K562 (cell line): ENCODE data around the gene MBNL1. TPM values are rescaled to one million over a fixed set of nuclear protein-coding genes. Genes with fewer than 3 reads are reported as not detected.

Experiments used
- ASH1L ChIP-seq: fragments of 450-650 bp; IDR thresholded peaks from 2 replicates; pipeline ENCODE4 v1.6.1; 2018; ENCODE audit warnings: borderline replicate concordance, mild to moderate bottlenecking, low read depth; ENCODE audit not compliant: partially characterized antibody
- HLTF ChIP-seq: fragments of 450-650 bp; IDR thresholded peaks from 2 replicates; pipeline ENCODE4 v1.6.1; 2016
- L3MBTL2 ChIP-seq: fragments of 450-650 bp; IDR thresholded peaks from 2 replicates; pipeline ENCODE4 v1.6.1; 2016; ENCODE audit warnings: mild to moderate bottlenecking, moderate library complexity
- NEUROD1 ChIP-seq: fragments of 150-350 bp; IDR thresholded peaks from 2 replicates; pipeline ENCODE4 v1.6.1; 2014; ENCODE audit warnings: borderline replicate concordance, low read length, low read depth; ENCODE audit not compliant: partially characterized antibody
- PHTF2 ChIP-seq: fragments of 250-450 bp; sonication (Bioruptor Pico); IDR thresholded peaks from 2 replicates; pipeline ENCODE4 v1.5.0; 2021; ENCODE audit warnings: mild to moderate bottlenecking
- SAP30 ChIP-seq: fragments of 200-600 bp; sonication (generic); IDR thresholded peaks from 2 replicates; pipeline ENCODE4 v1.6.1; 2012; ENCODE audit warnings: borderline replicate concordance, low read depth, mild to moderate bottlenecking, moderate library complexity, low read length, control low read depth, inconsistent platforms; ENCODE audit not compliant: insufficient read depth, poor library complexity, severe bottlenecking
- SMARCB1 ChIP-seq: IDR thresholded peaks from 2 replicates; pipeline ENCODE4 v1.6.1; 2011; ENCODE audit warnings: improper control_type of control experiment, low read depth; ENCODE audit not compliant: insufficient read length
- TEAD1 ChIP-seq, 2 experiments: fragments of 450-650 bp in 1 of 2; sonication (generic) in 1 of 2; formaldehyde crosslinking; IDR thresholded peaks; 2 replicates each; pipeline versions ENCODE4 v1.4.0 to v1.8.0; 2020 to 2022; ENCODE audit warnings: mild to moderate bottlenecking in 2 of 2, missing genetic modification reagents in 1 of 2
- ZNF146 ChIP-seq: IDR thresholded peaks from one replicate; pipeline ENCODE4 v1.6.1; 2018; ENCODE audit warnings: missing compliant biosample characterization; ENCODE audit not compliant: unreplicated experiment
- ZNF699 ChIP-seq: fragments of 250-450 bp; sonication (Bioruptor Pico); IDR thresholded peaks from 2 replicates; pipeline ENCODE4 v1.8.0; 2021; ENCODE audit warnings: mild to moderate bottlenecking, moderate library complexity; ENCODE audit not compliant: insufficient replicate concordance
- polyA plus RNA-seq, 8 experiments: library from polyadenylated mRNA; depleted of rRNA in 4 of 8; stranded (reverse) in 5 of 8; unstranded in 3 of 8; fragments of >200 nt; fragmentation: Nextera tagmentation in 2 of 8; fragmentation: Illumina TruSeq in 1 of 8; extraction: Ambion mirVana in 2 of 8; extraction: Trizol in 1 of 8; gene quantifications; 2 replicates each; pipeline versions ENCODE4 v1.2.1 to v1.2.3, GENCODE V29; 2011 to 2014; ENCODE audit warnings: inconsistent platforms in 1 of 8, missing spikeins in 1 of 8
- total RNA-seq, 7 experiments: library from RNA; depleted of rRNA in 6 of 7; stranded (reverse); fragments of >200 nt in 6 of 7; fragmentation: Illumina TruSeq in 2 of 7; extraction: Trizol in 2 of 7; gene quantifications; 2 replicates each; pipeline versions ENCODE4 v1.2.1 to v1.2.3, GENCODE V29; 2011 to 2021; ENCODE audit warnings: low replicate concordance in 1 of 7
- TF ChIP-seq, protein P1 (sequence below): sonication (generic); formaldehyde crosslinking; IDR thresholded peaks from 2 replicates; pipeline ENCODE4 v1.8.0; 2022; ENCODE audit warnings: mild to moderate bottlenecking, low read depth, missing genetic modification reagents
- TF ChIP-seq, protein P2 (sequence below), 2 experiments: fragments of 450-650 bp; IDR thresholded peaks; 2 replicates each; pipeline ENCODE4 v1.6.1; 2016; ENCODE audit warnings: mild to moderate bottlenecking in 2 of 2, borderline replicate concordance in 1 of 2, low read depth in 1 of 2, moderate library complexity in 1 of 2
- TF ChIP-seq, protein P3 (sequence below): sonication (generic); formaldehyde crosslinking; IDR thresholded peaks from 2 replicates; pipeline ENCODE4 v1.5.0; 2020; ENCODE audit warnings: missing genetic modification reagents
- TF ChIP-seq, protein P4 (sequence below), 3 experiments: fragments of 200-800 bp in 1 of 3; sonication (Bioruptor generic) in 1 of 3; sonication (generic) in 1 of 3; formaldehyde crosslinking in 1 of 3; IDR thresholded peaks; 2 replicates each; pipeline versions ENCODE4 v1.6.1 to v1.8.0; 2016 to 2022; ENCODE audit warnings: mild to moderate bottlenecking in 2 of 3, missing compliant biosample characterization in 2 of 3, missing genetic modification characterization in 2 of 3, missing genetic modification reagents in 1 of 3

Gene MBNL1
- total and polyA plus RNA-seq, 9 of the 15 experiments (the other 6 are each of a cell fraction or from before 2014, with no cell fraction given): 70.3 to 243 (median 220) TPM

DNA sequence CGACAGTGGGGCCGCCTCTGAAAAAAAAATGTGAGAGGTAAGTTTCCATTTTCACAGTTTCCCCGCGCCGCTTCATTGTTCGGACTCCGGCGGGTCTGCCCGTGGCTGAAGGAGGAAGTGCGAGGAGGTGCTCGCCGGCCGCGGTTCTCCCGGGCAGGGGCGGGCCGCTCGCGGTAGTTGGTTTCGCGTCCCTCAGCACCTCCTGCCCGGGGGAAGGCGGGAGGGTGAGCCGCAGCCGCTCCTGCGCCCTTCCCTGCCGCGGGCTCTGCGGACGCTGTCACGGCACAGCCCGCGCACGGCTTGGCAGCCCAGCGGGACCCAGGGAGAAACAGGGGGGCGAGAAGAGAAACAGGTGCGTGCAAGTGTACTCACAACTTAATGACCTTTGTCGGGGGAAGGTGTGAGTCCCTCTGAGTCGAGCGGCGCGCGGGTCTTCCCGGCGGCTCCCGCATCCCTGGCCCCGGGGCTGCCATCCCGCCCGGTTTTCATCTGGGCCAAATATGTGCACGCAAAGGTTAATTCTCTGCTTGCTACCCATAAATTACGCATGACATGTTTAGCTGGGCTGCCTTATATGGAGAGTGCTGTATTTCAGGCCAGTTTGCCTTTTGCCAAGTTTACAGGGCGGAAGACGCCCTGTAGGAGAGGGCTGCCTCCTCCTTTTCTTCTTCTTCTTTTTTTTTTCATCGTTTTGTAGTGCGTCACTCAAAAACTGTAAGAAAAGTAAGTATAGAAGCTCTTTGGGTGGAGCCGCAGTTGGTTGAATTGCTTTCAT is 514 bp downstream of the MBNL1 start (continued):
- TF ChIP-seq HLTF (no peak), ZNF699 (CRISPR knock-in tag) (no peak), NEUROD1 (peak; percentile 18), L3MBTL2 (no peak), ZNF146 (CRISPR knock-in tag) (no peak), SAP30 (peak; percentile 62), SMARCB1 (no peak), ASH1L (no peak), PHTF2 (CRISPR knock-in tag) (no peak), TEAD1 (CRISPR knock-in tag; IDR thresholded peaks at IDR 0.05) (peak; percentile 10 to 70; a peak in 1 of 4 replicates)
- TF ChIP-seq, protein P1, sequence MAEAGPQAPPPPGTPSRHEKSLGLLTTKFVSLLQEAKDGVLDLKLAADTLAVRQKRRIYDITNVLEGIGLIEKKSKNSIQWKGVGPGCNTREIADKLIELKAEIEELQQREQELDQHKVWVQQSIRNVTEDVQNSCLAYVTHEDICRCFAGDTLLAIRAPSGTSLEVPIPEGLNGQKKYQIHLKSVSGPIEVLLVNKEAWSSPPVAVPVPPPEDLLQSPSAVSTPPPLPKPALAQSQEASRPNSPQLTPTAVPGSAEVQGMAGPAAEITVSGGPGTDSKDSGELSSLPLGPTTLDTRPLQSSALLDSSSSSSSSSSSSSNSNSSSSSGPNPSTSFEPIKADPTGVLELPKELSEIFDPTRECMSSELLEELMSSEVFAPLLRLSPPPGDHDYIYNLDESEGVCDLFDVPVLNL: no peak
- TF ChIP-seq, protein P2, sequence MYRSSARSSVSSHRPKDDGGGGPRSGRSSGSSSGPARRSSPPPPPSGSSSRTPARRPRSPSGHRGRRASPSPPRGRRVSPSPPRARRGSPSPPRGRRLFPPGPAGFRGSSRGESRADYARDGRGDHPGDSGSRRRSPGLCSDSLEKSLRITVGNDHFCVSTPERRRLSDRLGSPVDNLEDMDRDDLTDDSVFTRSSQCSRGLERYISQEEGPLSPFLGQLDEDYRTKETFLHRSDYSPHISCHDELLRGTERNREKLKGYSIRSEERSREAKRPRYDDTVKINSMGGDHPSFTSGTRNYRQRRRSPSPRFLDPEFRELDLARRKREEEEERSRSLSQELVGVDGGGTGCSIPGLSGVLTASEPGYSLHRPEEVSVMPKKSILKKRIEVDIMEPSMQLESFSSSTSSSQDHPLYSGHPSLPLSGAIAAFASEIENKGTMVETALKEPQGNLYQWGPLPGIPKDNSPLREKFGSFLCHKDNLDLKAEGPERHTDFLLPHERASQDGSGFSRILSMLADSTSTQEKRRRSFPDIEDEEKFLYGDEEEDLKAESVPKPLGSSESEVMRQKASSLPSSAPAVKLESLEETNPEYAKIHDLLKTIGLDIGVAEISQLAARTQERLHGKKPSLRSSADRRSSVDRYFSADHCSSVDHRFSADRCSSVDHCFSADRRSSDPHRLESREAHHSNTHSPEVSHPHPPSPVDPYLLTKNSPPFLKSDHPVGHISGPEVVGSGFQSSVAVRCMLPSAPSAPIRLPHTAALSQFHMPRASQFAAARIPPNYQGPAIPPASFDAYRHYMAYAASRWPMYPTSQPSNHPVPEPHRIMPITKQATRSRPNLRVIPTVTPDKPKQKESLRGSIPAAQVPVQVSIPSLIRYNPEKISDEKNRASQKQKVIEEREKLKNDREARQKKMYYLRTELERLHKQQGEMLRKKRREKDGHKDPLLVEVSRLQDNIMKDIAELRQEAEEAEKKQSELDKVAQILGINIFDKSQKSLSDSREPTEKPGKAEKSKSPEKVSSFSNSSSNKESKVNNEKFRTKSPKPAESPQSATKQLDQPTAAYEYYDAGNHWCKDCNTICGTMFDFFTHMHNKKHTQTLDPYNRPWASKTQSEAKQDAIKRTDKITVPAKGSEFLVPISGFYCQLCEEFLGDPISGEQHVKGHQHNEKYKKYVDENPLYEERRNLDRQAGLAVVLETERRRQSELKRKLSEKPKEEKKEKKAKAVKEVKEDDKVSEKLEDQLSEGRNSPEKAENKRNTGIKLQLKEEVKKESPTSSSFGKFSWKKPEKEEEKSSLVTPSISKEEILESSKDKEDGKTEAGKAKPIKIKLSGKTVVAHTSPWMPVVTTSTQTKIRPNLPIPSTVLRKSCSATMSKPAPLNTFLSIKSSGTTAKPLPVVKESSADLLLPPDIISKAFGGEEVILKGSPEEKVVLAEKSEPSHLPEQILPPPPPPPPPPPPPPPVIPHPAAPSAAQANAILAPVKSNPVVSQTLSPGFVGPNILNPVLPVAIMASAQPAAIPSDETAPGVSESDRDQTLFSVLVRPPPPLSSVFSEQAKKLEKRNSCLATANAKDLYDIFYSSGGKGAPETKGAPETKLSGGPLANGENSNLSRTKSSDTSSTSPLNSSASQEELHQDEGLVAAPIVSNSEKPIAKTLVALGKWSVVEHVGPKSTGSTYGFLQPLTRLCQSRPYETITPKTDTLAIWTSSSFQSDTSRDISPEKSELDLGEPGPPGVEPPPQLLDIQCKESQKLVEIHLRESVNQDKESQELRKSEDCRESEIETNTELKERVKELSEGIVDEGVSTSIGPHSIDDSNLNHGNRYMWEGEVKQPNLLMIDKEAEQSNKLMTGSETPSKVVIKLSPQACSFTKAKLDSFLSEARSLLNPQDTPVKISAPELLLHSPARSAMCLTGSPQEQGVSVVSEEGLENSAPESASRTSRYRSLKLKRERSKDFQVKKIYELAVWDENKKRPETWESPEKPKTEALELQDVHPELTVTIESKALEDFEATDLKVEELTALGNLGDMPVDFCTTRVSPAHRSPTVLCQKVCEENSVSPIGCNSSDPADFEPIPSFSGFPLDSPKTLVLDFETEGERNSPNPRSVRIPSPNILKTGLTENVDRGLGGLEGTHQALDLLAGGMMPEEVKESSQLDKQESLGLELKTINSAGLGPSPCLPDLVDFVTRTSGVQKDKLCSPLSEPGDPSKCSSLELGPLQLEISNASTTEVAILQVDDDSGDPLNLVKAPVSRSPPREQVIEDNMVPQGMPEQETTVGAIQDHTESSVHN (IDR thresholded peaks at IDR 0.05; ENCODE audit: borderline replicate concordance in 1 of 2, low read depth in 1 of 2): no peak
- TF ChIP-seq, protein P3, sequence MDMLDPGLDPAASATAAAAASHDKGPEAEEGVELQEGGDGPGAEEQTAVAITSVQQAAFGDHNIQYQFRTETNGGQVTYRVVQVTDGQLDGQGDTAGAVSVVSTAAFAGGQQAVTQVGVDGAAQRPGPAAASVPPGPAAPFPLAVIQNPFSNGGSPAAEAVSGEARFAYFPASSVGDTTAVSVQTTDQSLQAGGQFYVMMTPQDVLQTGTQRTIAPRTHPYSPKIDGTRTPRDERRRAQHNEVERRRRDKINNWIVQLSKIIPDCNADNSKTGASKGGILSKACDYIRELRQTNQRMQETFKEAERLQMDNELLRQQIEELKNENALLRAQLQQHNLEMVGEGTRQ (CRISPR knock-in tag): no peak
- TF ChIP-seq, protein P4, sequence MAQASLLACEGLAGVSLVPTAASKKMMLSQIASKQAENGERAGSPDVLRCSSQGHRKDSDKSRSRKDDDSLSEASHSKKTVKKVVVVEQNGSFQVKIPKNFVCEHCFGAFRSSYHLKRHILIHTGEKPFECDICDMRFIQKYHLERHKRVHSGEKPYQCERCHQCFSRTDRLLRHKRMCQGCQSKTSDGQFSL (CRISPR knock-in tag; IDR thresholded peaks at IDR 0.05): no peak
- TF ChIP-seq, protein P4 (tag; IDR thresholded peaks at IDR 0.05): no peak
